Eye (tissue), 1 donor: Measurements from ENCODE around the gene DPPA4.
"Not testable (repeated sequence)": the region's sequence is repeated elsewhere in the genome, so short reads cannot be mapped to it uniquely, and the experiment has no call there.

Experiments
- DNase-seq: peaks from one replicate; pipeline ENCODE4 v3.0.0-alpha.2; 2015

DPPA4 gene, protein sequence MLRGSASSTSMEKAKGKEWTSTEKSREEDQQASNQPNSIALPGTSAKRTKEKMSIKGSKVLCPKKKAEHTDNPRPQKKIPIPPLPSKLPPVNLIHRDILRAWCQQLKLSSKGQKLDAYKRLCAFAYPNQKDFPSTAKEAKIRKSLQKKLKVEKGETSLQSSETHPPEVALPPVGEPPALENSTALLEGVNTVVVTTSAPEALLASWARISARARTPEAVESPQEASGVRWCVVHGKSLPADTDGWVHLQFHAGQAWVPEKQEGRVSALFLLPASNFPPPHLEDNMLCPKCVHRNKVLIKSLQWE

DNA sequence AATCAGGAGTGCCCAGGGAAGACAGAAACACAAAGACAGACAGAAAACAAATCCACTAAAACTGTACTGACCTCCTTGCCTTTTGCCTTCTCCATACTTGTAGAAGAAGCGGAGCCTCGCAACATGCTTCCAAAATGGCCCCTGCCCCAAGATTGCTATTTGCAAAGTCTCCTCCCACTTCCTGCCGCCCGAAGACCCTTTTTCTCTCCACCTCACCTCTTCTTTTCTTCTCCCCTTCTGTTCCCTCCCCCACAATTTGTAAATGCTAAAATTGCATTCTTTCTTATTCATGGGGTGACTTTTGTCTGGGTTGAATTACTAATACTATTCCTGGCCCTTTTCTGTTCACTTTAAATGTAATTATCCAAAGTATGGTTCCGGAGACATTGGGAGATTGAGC, at the start of gene DPPA4:
TSS of gene DPPA4 (minus strand) at position 154 of the 400 bp plus-strand sequence. CDS start at position 125, 29 bp downstream.
- DNase-seq = no peak

DNA sequence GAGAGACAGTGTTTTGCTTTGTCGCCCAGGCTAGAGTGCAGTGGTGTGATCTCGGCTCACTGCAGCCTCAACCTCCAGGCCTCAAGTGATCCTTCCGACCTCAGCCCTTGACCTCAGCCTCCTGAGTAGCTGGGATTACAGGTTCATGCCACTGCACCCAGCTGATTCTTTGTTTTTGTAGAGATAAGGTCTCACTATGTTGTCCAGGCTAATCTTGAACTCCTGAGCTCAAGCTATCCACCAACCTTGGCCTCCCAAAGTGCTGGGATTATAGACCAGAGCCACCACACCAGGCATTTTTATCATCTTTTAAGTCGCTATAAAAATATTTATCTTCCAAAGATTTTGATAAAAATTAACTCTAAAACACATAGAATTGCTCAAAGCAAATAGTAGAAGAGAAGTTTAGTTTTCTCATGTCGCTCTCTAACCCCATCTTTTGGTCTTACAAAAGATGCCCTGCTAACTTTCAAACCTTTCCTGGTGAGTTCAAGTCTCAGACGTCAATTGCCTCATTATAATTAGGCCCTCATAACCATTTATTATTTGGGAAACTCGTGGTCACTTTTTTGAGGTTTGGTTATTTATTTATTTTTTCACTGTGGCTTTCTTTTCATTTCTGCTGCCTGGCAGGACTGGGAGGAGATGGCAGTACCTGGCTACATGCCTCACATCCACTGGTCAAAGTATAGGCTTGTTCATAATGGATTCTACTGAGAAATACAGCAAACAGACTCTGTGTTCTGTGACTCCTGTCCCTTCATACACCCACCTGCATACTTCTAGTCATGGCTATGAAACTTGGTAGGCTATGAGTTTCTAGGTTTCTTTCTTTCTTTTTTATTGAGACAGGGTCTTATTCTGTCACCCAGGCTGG, 48.3 kb upstream of the DPPA4 start:
- DNase-seq = no peak

DNA sequence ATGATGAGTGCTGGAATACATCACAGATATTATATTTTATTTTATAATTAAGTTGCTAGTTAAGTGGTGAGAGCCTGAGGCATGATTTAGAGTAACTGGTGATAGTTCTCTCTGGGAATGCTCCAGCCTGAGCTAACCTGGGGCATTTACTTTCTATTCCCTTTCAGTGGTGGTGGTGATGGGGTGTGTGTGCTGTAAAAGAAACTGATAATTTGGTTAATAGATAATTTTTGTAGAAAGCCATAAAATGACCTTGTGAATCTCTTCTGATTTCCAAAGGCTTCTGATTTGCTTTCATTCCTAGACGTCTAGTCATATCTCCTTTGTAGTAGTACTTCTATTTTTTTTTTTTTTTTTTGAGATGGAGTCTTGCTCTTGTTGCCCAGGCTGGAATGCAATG, 46.8 kb upstream of the DPPA4 start:
- no peak for DNase-seq

DNA sequence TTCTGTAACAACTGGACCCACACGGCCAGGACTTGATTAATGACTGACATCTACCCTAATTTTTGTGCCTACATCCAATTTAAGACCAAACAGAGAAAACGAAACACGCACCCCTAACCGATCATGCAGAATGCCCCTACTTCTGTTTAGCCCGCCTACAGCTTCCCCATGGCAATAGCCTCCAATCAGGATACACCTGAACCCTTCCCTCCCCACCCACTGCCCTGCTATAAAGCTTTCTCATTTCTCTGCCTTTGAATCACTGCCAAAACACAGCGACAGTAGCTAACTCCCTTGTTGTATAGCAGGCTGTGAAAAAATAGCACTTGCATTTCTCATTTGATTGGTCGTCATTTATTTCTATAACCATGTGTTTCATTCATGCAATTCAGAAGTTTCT, 45.2 kb upstream of the DPPA4 start:
- no peak for DNase-seq

DNA sequence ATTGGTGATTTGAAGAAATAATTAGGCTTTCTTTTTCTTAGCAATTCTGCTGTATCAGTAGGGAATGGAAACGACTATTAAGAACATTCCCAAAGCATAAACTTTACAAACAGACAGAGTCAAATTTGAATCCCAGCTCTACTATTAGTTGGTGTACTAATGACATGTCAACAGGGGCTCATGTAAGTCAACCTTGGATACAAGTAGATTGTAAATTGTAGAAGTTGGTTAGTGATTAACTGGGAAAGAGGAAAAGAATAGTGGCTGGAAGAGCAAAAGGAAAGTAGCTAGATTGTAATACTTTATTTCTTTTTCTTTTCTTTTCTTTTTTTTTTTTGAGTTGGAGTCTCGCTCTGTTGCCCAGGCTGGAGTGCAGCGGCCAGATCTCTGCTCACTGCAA, 38.6 kb upstream of the DPPA4 start:
- DNase-seq = no peak

DNA sequence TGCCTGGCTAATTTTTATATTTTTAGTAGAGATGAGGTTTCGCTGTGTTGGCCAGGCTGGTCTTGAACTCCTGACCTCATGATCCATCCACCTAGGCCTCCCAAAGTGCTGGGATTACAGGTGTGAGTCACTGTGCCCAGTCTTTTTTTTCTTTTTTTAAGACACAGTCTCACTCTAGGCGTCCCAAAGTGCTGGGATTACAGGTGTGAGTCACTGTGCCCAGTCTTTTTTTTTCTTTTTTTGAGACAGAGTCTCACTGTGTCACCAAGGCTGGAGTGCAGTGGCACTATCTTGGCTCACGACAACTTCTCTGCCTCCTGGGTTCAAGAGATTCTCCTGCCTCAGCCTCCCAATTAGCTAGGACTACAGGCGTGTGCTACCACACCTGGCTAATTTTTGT, 37.1 kb upstream of the DPPA4 start:
- not testable (repeated sequence) for DNase-seq

DNA sequence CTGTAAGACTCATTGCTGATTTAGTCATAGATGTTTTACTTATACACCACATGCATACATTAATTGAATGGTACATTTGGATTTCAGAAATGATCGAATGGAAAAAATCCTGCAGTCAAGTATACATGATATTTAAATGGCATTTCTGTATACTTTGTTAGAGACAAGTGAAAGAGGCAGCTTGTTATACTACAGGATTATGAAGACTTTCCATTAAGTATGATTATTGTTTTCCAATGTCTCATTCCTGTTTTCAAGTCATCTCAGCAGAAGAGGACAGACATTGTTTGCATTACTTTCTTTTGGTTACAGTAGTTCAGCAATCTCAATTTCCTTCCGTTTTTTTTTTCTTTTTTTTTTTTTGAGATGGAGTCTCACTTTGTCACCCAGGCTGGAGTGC, 36.6 kb upstream of the DPPA4 start:
- DNase-seq = no peak

DNA sequence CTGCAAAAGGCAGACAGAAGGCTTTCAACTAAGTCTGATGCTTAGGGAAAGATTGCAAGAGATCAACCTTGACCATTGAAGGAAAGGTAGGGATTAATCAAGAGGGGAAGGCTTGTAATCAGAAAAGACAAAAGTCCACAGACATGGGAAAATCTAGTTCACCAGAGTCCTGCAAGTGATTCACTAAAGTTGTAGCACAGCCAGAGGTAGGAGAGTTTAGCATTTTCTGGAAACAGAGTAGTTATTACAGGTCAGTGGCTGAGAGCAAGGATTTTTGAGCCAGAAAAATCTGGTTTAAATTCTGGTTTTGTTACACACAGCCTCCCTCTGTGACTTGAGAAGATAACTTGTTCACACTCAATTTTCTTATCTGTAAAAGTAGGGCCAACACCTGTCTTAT, 35.3 kb upstream of the DPPA4 start:
- DNase-seq = no peak

DNA sequence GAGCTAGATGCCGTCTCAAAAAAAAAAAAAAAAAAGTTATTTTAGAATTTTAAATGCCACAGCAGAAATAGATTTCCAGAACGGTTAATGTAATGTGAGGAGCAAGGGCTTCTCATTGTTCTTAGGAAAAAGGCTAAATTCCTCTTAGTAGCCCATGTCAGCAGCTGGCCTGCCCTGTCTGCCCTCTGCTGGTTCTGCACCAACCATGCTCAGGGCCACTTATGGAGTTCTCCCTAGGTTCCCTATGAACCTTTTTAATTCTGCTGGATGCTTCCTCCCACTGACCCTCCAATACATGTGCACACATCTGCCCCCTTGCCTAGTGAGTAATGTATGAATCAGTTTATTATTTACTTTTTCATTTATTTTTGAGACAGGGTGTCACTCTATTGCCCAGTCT, 32.2 kb upstream of the DPPA4 start:
- DNase-seq = no peak

DNA sequence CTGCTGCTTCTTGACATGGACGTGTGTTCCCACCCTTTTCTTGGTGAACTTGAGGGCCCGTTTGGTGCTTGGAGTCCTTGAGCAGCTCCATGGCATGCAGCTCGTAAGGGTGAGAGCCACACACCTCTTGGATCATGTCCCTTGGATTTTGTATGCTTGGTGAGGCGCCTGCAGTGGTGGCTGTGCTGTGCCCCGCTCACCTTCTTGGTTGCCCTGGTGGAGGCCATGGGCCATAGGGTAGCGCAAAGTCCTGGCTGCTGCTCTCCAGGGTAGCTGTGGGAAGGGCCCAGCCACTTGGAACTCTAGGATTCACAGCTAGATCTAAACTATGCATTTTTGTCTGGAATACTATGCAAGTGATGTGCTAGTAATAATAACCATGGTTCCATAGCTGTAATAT, 26.7 kb upstream of the DPPA4 start:
- no peak for DNase-seq

DNA sequence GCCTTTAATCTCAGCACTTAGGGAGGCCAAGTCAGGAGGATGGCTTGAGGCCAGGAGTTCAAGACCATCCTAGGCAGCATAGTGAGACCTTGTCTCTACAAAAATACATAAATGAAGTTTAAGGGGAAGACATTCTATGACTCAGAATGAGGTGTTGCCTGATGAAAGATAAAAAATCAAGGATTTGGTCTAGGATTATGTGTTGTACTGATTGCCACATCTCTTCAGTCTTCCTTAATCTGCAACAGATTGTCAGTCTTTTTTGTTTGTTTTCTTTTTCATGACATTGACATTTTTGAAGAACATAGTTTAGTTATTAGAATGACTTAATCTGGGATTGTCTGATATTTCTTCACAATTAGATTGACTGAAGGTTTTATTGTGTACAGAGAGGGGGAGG, 26.3 kb upstream of the DPPA4 start:
- no peak for DNase-seq

DNA sequence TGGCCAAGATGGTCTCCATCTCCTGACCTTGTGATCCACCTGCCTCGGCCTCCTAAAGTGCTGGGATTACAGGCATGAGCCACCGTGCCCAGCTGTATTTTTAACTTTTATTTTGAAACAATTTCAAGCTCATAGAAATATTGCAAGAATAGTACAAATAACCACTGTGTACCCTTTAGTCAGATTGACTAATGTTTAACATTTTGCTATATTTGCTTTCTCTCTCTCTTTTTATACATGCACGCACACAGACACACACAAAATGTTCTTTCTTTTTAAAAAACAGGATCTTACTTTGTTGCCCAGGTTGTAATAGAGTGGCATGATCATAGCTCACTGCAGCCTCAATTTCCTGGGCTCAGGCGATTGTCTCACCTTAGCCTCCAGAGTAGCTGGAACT, 25.5 kb upstream of the DPPA4 start:
- DNase-seq = no peak

DNA sequence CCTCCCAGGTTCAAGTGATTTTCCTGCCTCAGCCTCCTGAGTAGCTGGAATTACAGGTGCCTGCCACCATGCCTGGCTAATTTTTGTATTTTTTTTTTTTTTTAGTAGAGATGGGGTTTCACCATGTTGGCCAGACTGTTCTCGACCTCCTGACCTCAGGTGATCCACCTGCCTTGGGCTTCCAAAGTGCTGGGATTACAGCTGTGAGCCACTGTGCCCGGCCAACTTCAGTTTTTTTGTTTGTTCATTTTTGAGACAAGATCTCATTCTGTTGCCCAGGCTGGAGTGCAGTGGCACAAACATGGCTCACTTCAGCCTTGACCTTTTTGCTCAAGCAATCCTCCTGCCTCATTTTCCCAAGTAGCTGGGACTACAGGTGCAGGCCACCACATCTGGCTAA, 21.5 kb upstream of the DPPA4 start:
- DNase-seq = not testable (repeated sequence)

DNA sequence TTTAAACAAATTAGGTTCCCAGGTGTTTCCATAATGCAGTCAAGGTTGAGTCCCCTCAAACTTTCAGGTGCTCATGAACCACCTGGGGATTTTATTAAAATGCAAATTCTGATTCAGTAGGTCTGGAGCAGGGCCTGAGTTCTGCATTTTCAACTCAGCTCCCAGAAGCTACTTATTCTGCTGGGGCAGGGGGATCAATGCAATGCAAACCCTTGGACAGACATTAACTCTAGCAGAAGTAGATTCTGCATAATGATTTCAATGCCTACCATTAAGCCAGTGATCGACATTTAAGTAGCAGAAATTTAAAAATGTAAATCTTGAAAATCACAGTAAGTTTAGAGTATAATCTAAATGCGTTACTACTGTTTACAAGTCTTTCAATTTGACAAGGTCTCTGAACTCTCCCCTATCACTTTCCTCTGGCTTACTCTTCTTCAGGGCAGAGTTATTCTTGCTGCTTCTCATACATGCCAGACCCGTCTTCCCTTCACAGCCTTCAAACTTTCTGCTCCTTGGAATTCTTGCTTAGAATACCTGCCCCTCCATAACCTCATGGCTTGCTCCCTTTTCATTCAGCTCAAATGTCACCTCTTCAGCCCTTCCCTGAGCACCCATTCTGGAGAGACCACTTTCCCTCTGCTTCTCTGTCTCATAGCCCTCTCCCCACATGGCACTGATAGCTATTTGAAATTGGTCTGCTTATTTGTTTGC, 19.3 kb upstream of the DPPA4 start:
- no peak for DNase-seq

DNA sequence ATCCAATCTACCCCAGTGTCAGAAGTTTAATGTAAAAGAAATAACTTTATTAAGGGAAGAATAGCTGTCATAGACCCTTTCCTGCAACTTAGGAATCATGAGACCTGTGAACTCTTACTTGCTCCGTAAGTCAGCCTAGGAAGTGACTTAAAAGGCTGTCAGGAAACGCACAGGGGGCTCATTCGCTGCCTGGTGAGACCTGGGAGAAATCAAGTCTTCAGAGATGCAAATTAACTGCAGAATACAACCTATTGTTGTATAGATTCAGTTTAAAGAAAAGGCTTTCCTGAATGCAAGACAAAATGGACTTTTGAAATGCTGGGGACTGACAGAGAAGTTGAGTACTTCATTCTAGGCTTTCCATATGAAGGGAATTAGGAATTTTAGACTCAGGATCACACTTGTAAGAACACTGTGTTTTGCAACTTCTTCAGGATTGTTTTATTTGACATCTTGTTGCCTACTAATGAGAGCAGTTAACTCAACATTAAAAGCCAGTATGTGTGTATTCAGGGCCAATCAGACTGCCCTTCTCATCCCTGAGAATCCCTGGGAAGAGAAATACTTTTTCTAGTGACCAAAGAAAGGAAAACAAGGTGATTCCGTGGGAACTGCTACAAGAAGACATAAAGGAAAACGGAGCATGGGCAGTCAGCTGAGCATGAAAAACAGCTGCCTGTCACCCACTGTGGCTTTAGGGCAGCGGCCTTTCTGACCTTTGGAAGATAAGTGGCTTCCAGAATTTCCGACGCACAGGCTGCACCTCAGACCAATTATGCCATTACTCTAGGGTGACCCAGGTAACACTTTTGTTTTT, 18.5 kb upstream of the DPPA4 start:
- DNase-seq = peak; percentile 26

DNA sequence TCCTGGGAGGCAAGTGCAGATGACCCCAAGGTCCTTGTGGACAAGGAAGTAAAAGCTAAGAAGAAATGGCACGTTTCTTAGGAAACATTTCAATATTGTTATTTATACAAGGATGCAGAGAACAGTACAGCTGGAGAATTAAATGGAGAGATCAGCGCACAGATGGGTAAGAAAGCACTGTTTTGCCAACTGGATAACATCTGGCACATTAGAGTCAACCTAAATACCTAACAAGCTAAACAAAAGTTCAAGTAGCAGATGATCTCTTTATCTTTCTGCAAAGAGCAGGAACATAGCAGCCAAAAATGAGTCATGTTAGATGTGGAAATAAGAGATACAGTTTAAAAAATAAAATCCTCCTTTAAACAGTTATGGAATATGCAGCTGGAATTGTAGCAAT, 15.7 kb upstream of the DPPA4 start:
- DNase-seq = peak; percentile 18

DNA sequence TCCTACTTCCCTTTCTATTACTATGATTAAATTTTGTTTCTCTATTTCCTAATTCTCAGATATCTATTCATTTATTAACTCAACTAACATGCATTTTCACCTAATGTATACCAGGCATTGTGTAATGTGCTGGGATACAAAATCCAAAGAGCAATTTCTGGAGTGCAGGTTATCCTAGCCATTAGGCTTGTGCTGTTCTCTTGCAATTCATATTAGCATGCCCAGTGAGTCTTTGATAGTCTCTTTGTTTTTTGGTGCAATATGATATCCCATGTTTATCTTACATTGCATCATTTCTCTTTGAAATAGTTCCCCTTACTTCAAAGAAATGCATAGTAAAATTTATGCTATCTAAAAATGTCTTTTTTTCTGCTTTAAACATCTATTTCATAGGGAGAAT, 13.9 kb upstream of the DPPA4 start:
- DNase-seq = no peak

DNA sequence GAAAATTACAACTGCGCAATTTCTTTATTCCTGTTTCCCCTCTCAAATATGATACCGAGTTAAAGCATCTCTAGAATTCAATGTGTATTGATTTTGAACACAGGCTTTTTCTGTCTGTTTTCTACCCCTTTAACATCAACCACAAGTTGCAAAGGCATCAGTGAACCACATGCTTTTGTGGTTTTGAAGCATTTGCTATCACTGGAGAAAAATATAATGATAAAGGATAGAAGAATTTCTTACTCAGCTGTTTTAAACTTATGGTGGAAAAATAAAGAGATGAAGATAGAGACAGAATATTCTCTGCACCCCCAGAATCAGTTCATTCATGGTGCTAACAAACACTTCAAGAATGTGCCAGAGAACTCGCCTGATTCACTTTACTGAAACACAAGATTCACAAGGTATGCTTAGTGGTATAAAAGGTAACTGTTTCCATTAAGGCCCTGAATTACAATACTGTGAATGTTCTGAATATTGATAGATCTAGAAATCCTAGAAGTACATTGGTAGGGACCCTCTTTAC, 9.5 kb upstream of the DPPA4 start:
- DNase-seq = no peak

DNA sequence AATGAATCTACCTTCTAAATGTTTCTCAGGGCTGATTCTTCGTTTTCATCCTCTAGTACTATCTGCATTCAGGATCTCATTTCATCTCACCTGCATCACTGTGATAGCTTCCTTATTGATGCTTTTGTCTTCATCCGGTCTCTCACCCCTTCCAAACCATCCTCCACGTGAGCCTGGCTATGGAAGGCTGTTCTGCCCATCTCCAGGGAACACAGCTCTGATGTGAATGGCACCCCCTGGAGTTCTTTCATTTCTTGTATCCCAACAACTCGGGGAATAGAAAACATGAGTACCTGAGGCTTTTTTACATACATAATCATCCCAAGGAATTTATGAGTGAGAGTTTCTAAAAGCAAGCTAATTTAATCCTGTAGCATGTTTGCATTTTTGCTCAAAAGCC, 8.8 kb upstream of the DPPA4 start:
- DNase-seq = no peak

DNA sequence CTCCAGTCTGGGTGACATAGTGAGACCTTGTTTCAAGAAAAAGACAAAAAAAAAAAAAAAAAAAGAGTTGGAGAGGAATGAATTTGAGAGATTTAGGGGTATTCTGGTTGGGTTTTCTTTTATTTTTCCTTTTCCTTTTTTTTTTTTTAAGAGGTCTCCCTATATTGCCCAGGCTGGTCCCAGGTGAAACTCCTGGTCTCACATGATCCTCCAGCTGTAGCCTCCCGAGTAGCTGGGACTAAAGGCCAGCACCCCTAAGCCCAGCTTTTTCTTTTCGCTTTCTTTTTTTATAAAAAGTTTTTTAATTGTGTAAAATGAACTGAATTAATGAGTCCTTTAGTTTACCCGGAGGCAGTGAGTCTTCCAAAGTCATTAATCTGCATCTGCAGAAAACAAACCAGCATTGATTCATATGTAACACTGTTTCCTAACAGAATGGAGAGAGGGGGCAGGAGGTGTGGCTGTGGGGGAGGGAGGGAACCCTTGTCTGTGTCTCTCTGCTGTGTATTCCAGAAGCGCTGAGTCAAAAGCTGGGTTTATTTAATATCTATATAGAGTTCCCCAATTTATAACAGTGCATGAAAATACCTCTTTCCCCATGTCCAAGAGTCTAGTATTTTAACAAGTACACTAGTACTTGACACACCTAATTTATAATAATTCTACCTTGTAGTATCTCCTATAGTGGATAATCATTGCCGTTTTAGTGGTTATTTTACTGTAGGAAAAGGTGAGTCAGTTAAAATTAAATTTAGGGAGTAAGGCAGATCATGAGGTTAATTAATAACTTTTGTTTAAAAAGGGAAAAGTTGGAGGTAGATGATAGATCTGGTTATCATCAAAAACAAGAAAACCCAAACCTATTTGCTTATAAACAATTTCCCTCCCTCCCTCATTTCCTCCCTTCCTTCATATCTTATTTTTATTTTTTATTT, 2.6 kb upstream of the DPPA4 start:
- DNase-seq = no peak

DNA sequence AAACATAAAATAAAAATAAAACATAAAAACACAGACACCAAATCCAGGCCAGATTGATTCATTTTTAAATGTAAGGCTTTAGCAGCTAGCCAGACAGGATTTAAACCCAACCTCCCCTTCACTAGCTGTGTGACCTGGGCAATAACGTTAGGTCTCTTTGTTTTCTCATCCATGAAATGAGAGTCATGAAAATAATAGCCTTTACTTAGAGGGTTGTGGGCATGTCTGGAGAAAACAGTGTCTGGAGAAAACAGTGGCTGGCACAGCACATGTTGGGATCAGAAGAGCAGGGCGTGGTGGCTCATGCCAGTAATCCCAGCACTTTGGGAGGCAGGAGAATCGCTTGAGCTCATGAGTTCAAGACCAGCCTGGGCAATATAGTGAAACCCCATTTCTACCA, 1.9 kb upstream of the DPPA4 start:
- DNase-seq = no peak
